ENCODE results near the gene HSPG2. TPM values are rescaled to one million over a fixed set of nuclear protein-coding genes. Genes with fewer than 3 reads are reported as not detected.

HSPG2 gene
- total and polyA plus RNA-seq, 2 of the 13 experiments (the other 11 are each of a cell fraction or from before 2014, with no cell fraction given) = 9.1 to 13.1 TPM

DNA sequence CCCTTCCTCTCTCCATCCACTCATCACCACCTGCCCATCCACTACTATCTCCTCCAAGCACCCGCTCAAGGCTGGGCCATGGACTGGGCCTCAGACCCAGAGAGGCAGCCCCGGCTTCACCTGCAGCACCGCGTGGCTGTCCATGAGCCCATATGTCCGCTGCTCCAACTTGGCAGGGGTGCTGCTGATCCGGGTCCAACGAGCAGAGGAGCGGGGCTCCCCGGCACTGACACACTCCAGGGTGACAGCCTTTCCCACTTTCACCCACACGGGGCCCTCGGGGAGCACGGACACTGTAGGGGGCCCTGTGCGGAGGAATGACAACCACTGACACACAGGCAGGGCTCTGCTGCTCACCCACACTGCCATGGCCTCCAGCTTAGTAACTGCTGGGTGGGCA is 96.1 kb downstream of the HSPG2 start:
- intact Hi-C loops (cut with micrococcal nuclease; ENCODE audit: unreplicated experiment) (no loop called here), in situ Hi-C loops (cut with HindIII; ENCODE audit: extremely low pct_ligation_motif_present, low pct_unique_long_range_greater_than_20kb) (no loop called here)
- H4K20me1 ChIP-seq (ENCODE audit: insufficient read depth, low read length) = no peaks in the 10 kb centered on the region
- H3K4me2 ChIP-seq (ENCODE audit: low read depth, low read length) = no peak overlapping the region
- no peak overlapping the region for H3K27ac ChIP-seq (ENCODE audit: extremely low read length, insufficient read depth, low read length)
- no peak overlapping the region for H3K4me3 ChIP-seq (replicated peaks in 1 of 3; ENCODE audit: insufficient read depth in 1 of 3, low read depth in 2 of 3, low read length in 3 of 3)
- BruUV-seq (replicated peaks) = no TSS peak
- CTCF ChIA-PET (ENCODE audit: low intra/inter-chr PET ratio, low total read pairs) = no interaction called here
- no peaks in the 10 kb centered on the region for H3K4me1 ChIP-seq (ENCODE audit: insufficient read depth, low read length)
- no peak for DNase-seq (ENCODE audit: low spot score)
- no peaks in the 10 kb centered on the region for H3K79me2 ChIP-seq (ENCODE audit: insufficient read depth, low read length)
- no peak for FAIRE-seq
- 87% methylated on average over 7 of the region's 13 CpGs for WGBS (ENCODE audit: low lambda C conversion rate)
- H3K27me3 ChIP-seq (ENCODE audit: control insufficient read depth in 1 of 2, insufficient read depth in 2 of 2, low read length in 2 of 2) = no peaks in the 10 kb centered on the region
- peak; percentile 33 for ATAC-seq
- H2AFZ ChIP-seq (ENCODE audit: low read length) = no peak overlapping the region
- TF ChIP-seq STAG1 (CRISPR knock-in tag; IDR thresholded peaks at IDR 0.05) (peak; percentile 27; the same call in 1 of the 2 replicates), ZNF563 (CRISPR knock-in tag; IDR thresholded peaks at IDR 0.05) (no peak), CTCF (CRISPR knock-in tag; IDR thresholded peaks at IDR 0.05) (peak; percentile 30; the same call in 1 of the 2 replicates)
- no peak overlapping the region for H3K9ac ChIP-seq (ENCODE audit: insufficient read depth, low read depth, low read length)
- POLR2A ChIA-PET = no interaction called here
- peaks cover 15 to 39% of the 10 kb centered on the region in 2 experiments for H3K36me3 ChIP-seq (replicated peaks in 1 of 2; ENCODE audit: control insufficient read depth in 1 of 2, insufficient read depth in 2 of 2, low read length in 2 of 2)
- no peaks in the 10 kb centered on the region for H3K9me3 ChIP-seq (ENCODE audit: low read length)

- WGBS (ENCODE audit: low lambda C conversion rate) = 97% methylated on average over 11 of the region's 19 CpGs
- no peaks in the 10 kb centered on the region for H3K9me3 ChIP-seq (ENCODE audit: low read length)
- no peaks in the 10 kb centered on the region for H3K4me1 ChIP-seq (ENCODE audit: insufficient read depth, low read length)
- ChIA-PET CTCF (ENCODE audit: low intra/inter-chr PET ratio, low total read pairs) (no interaction called here), POLR2A (no interaction called here)
- H3K4me3 ChIP-seq (replicated peaks in 1 of 3; ENCODE audit: insufficient read depth in 1 of 3, low read depth in 2 of 3, low read length in 3 of 3) = no peak overlapping the region
- in situ Hi-C loops (cut with HindIII; ENCODE audit: extremely low pct_ligation_motif_present, low pct_unique_long_range_greater_than_20kb) = no loop called here
- DNase-seq (ENCODE audit: low spot score) = no peak
- TF ChIP-seq ZNF44 (CRISPR knock-in tag; IDR thresholded peaks at IDR 0.05) (no peak), ATF7 (IDR thresholded peaks at IDR 0.05) (peak; percentile 49), ATF7 (CRISPR knock-in tag; IDR thresholded peaks at IDR 0.05) (no peak)
- no peak for FAIRE-seq
- H3K27ac ChIP-seq (ENCODE audit: extremely low read length, insufficient read depth, low read length) = no peak overlapping the region
- BruUV-seq (replicated peaks) = no TSS peak
- no peaks in the 10 kb centered on the region for H4K20me1 ChIP-seq (ENCODE audit: insufficient read depth, low read length)
- peaks cover 22 to 44% of the 10 kb centered on the region in 2 experiments for H3K36me3 ChIP-seq (replicated peaks in 1 of 2; ENCODE audit: control insufficient read depth in 1 of 2, insufficient read depth in 2 of 2, low read length in 2 of 2)
- H3K4me2 ChIP-seq (ENCODE audit: low read depth, low read length) = no peak overlapping the region
- no peak overlapping the region for H3K9ac ChIP-seq (ENCODE audit: insufficient read depth, low read depth, low read length)
- intact Hi-C loops (cut with micrococcal nuclease; ENCODE audit: unreplicated experiment) = no loop called here
- no peak for ATAC-seq
- no peak overlapping the region for H2AFZ ChIP-seq (ENCODE audit: low read length)
- H3K79me2 ChIP-seq (ENCODE audit: insufficient read depth, low read length) = no peaks in the 10 kb centered on the region
- no peaks in the 10 kb centered on the region for H3K27me3 ChIP-seq (ENCODE audit: control insufficient read depth in 1 of 2, insufficient read depth in 2 of 2, low read length in 2 of 2)
These were observed 97.6 kb downstream of the HSPG2 start for GRCh38 chr1:21839337-21840037.
